Gastrocnemius medialis (tissue), 4 donors: ENCODE data around the gene DNM3.

Experiments
- CTCF ChIP-seq, 5 experiments: fragments of 450-650 bp in 3 of 5; fragments of 200-600 bp in 2 of 5; sonication (generic) in 2 of 5; IDR thresholded peaks in 4 of 5; conservative IDR thresholded peaks in 1 of 5; 1 replicate in 4 of 5; 2 replicates in 1 of 5; pipeline ENCODE4 v1.5.1; 2016 to 2019; ENCODE audit warnings: antibody characterized with exemption in 5 of 5, mild to moderate bottlenecking in 3 of 5, moderate library complexity in 3 of 5
- POLR2A ChIP-seq, 2 donors: fragments of 450-650 bp; IDR thresholded peaks; one replicate each; pipeline ENCODE4 v1.6.1; 2017; ENCODE audit warnings: antibody characterized with exemption in 2 of 2, mild to moderate bottlenecking in 2 of 2, moderate library complexity in 2 of 2

GRCh38 chr1:172167796-172168596 lies 326.7 kb downstream of the DNM3 start:
- no peak for TF ChIP-seq CTCF (IDR thresholded peaks at IDR 0.05 in 4 of 5, conservative IDR thresholded peaks at IDR 0.05 in 1 of 5)
- TF ChIP-seq POLR2A (IDR thresholded peaks at IDR 0.05), result no peak
